K562 (cell line): Measurements from ENCODE around the gene ZNF768. TPM values are rescaled to one million over a fixed set of nuclear protein-coding genes. Genes with fewer than 3 reads are reported as not detected.

Experiments used
- DDX20 ChIP-seq: fragments of 450-650 bp; IDR thresholded peaks from 2 replicates; pipeline ENCODE4 v1.6.1; 2016; ENCODE audit warnings: missing genetic modification characterization, low read depth, mild to moderate bottlenecking, missing compliant biosample characterization, moderate library complexity
- DNMT1 ChIP-seq: fragments of 450-650 bp; IDR thresholded peaks from 2 replicates; pipeline ENCODE4 v1.6.1; 2016; ENCODE audit warnings: antibody characterized with exemption, mild to moderate bottlenecking
- EZH2 ChIP-seq: IDR thresholded peaks from 2 replicates; pipeline ENCODE4 v1.6.1; 2012; ENCODE audit warnings: low read depth, mild to moderate bottlenecking, inconsistent platforms, low read length, borderline replicate concordance
- MAFF ChIP-seq: IDR thresholded peaks from 2 replicates; pipeline ENCODE4 v1.6.1; 2012; ENCODE audit warnings: low read length, improper control_type of control experiment
- NR2C1 ChIP-seq, 2 experiments: fragments of 450-650 bp; IDR thresholded peaks; 2 replicates each; pipeline ENCODE4 v1.6.1; 2017; ENCODE audit warnings: mild to moderate bottlenecking in 2 of 2, antibody characterized with exemption in 1 of 2, inconsistent platforms in 1 of 2, missing compliant biosample characterization in 1 of 2, missing genetic modification characterization in 1 of 2
- NRF1 ChIP-seq, 2 experiments: fragments of 450-650 bp; IDR thresholded peaks in 1 of 2; conservative IDR thresholded peaks in 1 of 2; 2 replicates each; pipeline ENCODE4 v1.6.1; 2014; ENCODE audit warnings: mild to moderate bottlenecking in 2 of 2
- POU5F1 ChIP-seq: fragments of 150-350 bp; IDR thresholded peaks from 2 replicates; pipeline ENCODE4 v1.6.1; 2014; ENCODE audit warnings: borderline replicate concordance, low read length, low read depth, mild to moderate bottlenecking; ENCODE audit not compliant: partially characterized antibody
- PRDM10 ChIP-seq: fragments of 450-650 bp; IDR thresholded peaks from 2 replicates; pipeline ENCODE4 v1.6.1; 2018; ENCODE audit not compliant: partially characterized antibody
- SAFB2 ChIP-seq: fragments of 200-400 bp; formaldehyde crosslinking; IDR thresholded peaks from 2 replicates; pipeline ENCODE4 v1.6.1; 2018; ENCODE audit warnings: borderline replicate concordance, low read length, low read depth, moderate library complexity; ENCODE audit not compliant: severe bottlenecking
- SAP30 ChIP-seq: fragments of 200-600 bp; sonication (generic); IDR thresholded peaks from 2 replicates; pipeline ENCODE4 v1.6.1; 2012; ENCODE audit warnings: borderline replicate concordance, low read depth, mild to moderate bottlenecking, moderate library complexity, low read length, control low read depth, inconsistent platforms; ENCODE audit not compliant: insufficient read depth, poor library complexity, severe bottlenecking
- YBX1 ChIP-seq: fragments of 450-650 bp; IDR thresholded peaks from 2 replicates; pipeline ENCODE4 v1.7.1; 2016; ENCODE audit warnings: mild to moderate bottlenecking
- ZNF431 ChIP-seq: sonication (generic); formaldehyde crosslinking; IDR thresholded peaks from 2 replicates; pipeline ENCODE4 v1.8.0; 2022; ENCODE audit warnings: mild to moderate bottlenecking, missing genetic modification reagents
- ZNF511 ChIP-seq: sonication (generic); formaldehyde crosslinking; IDR thresholded peaks from 2 replicates; pipeline ENCODE4 v1.8.0; 2022; ENCODE audit warnings: mild to moderate bottlenecking, missing genetic modification reagents
- ZNF639 ChIP-seq, 2 experiments: fragments of 200-800 bp in 1 of 2; sonication (Bioruptor generic) in 1 of 2; sonication (generic) in 1 of 2; formaldehyde crosslinking in 1 of 2; IDR thresholded peaks in 1 of 2; conservative IDR thresholded peaks in 1 of 2; 2 replicates each; pipeline versions ENCODE4 v1.5.0 to v1.6.1; 2016 to 2020; ENCODE audit warnings: missing compliant biosample characterization in 1 of 2, missing genetic modification characterization in 1 of 2, missing genetic modification reagents in 1 of 2
- polyA plus RNA-seq, 8 experiments: library from polyadenylated mRNA; depleted of rRNA in 4 of 8; stranded (reverse) in 5 of 8; unstranded in 3 of 8; fragments of >200 nt; fragmentation: Nextera tagmentation in 2 of 8; fragmentation: Illumina TruSeq in 1 of 8; extraction: Ambion mirVana in 2 of 8; extraction: Trizol in 1 of 8; gene quantifications; 2 replicates each; pipeline versions ENCODE4 v1.2.1 to v1.2.3, GENCODE V29; 2011 to 2014; ENCODE audit warnings: inconsistent platforms in 1 of 8, missing spikeins in 1 of 8
- total RNA-seq, 7 experiments: library from RNA; depleted of rRNA in 6 of 7; stranded (reverse); fragments of >200 nt in 6 of 7; fragmentation: Illumina TruSeq in 2 of 7; extraction: Trizol in 2 of 7; gene quantifications; 2 replicates each; pipeline versions ENCODE4 v1.2.1 to v1.2.3, GENCODE V29; 2011 to 2021; ENCODE audit warnings: low replicate concordance in 1 of 7
- TF ChIP-seq, protein P1 (sequence below): sonication (generic); formaldehyde crosslinking; IDR thresholded peaks from 2 replicates; pipeline ENCODE4 v1.8.0; 2022; ENCODE audit warnings: mild to moderate bottlenecking, missing genetic modification reagents, borderline replicate concordance
- TF ChIP-seq, protein P2 (sequence below): fragments of 200-800 bp; sonication (Bioruptor generic); IDR thresholded peaks from 2 replicates; pipeline ENCODE4 v1.6.1; 2017; ENCODE audit warnings: missing genetic modification characterization, missing compliant biosample characterization

ZNF768 gene
- total and polyA plus RNA-seq, 9 of the 15 experiments (the other 6 are each of a cell fraction or from before 2014, with no cell fraction given) = 0.13 to 50.7 (median 26.9) TPM

GRCh38 chr16:30535106-30535776 is 8.9 kb upstream of the ZNF768 start (continued):
- no peak for TF ChIP-seq DNMT1
- TF ChIP-seq NRF1 (conservative IDR thresholded peaks at IDR 0.05 in 1 of 2, IDR thresholded peaks at IDR 0.05 in 1 of 2) = no peak
- peak in 1 of 2 experiments; percentile 65; a peak in 1 of 4 replicates for TF ChIP-seq ZNF639 (CRISPR knock-in tag; conservative IDR thresholded peaks at IDR 0.05 in 1 of 2, IDR thresholded peaks at IDR 0.05 in 1 of 2)
- no peak for TF ChIP-seq EZH2
- no peak for TF ChIP-seq MAFF
- TF ChIP-seq POU5F1 = no peak
- no peak for TF ChIP-seq YBX1
- TF ChIP-seq NR2C1 (IDR thresholded peaks at IDR 0.05) = no peak
- no peak for TF ChIP-seq NR2C1 (tag; IDR thresholded peaks at IDR 0.05)
- 0 out of 2 replicates have a peak, but pooled peaks have one; percentile 13 for TF ChIP-seq ZNF431 (CRISPR knock-in tag)
- peak; percentile 15 for TF ChIP-seq SAP30
- TF ChIP-seq DDX20 (tag) = no peak
- TF ChIP-seq SAFB2 = no peak
- TF ChIP-seq PRDM10 = no peak
- TF ChIP-seq, protein P1, sequence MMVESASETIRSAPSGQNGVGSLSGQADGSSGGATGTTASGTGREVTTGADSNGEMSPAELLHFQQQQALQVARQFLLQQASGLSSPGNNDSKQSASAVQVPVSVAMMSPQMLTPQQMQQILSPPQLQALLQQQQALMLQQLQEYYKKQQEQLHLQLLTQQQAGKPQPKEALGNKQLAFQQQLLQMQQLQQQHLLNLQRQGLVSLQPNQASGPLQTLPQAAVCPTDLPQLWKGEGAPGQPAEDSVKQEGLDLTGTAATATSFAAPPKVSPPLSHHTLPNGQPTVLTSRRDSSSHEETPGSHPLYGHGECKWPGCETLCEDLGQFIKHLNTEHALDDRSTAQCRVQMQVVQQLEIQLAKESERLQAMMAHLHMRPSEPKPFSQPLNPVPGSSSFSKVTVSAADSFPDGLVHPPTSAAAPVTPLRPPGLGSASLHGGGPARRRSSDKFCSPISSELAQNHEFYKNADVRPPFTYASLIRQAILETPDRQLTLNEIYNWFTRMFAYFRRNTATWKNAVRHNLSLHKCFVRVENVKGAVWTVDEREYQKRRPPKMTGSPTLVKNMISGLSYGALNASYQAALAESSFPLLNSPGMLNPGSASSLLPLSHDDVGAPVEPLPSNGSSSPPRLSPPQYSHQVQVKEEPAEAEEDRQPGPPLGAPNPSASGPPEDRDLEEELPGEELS (CRISPR knock-in tag) = no peak
- TF ChIP-seq ZNF511 (CRISPR knock-in tag) = no peak
- TF ChIP-seq, protein P2, sequence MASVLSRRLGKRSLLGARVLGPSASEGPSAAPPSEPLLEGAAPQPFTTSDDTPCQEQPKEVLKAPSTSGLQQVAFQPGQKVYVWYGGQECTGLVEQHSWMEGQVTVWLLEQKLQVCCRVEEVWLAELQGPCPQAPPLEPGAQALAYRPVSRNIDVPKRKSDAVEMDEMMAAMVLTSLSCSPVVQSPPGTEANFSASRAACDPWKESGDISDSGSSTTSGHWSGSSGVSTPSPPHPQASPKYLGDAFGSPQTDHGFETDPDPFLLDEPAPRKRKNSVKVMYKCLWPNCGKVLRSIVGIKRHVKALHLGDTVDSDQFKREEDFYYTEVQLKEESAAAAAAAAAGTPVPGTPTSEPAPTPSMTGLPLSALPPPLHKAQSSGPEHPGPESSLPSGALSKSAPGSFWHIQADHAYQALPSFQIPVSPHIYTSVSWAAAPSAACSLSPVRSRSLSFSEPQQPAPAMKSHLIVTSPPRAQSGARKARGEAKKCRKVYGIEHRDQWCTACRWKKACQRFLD (CRISPR knock-in tag) = peak; percentile 69; the same call in 1 of the 2 replicates
